Activated gamma-delta T cell treated with Interleukin-2 at 50 U/mL for 16 hours (primary cell): ENCODE results near the gene KRTAP19-3.
"Not testable (repeated sequence)": the region's sequence is repeated elsewhere in the genome, so short reads cannot be mapped to it uniquely, and the experiment has no call there.

Source experiments
- DNase-seq: peaks from one replicate; pipeline ENCODE4 v3.0.0-alpha.2; 2020

The KRTAP19-3 gene

GRCh38 chr21:30491963-30492428 is at the start of gene KRTAP19-3:
Gene KRTAP19-3 (minus strand): TSS chr21:30492013. CDS start chr21:30491957, 56 bp downstream.
- DNase-seq, result no peak

DNA sequence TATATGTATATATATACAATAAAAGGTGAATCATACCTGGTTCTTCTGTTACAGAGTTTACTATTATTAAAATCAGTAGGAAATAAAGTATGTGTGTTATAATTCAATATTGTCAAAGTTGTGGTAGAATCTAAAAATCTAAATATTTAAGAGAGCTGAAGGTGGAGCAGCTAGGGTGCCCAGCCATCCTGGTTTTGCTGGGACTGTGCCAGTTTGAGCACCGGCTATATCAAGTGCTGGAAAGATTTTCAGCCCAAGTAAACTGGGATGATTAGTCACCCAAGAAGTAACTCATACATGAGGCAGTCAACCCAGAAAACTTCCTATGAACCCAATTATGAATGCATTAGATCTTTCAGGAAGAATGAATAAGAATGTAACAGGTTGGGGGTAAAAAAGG is 27.1 kb upstream of the KRTAP19-3 start:
- DNase-seq, result no peak

DNA sequence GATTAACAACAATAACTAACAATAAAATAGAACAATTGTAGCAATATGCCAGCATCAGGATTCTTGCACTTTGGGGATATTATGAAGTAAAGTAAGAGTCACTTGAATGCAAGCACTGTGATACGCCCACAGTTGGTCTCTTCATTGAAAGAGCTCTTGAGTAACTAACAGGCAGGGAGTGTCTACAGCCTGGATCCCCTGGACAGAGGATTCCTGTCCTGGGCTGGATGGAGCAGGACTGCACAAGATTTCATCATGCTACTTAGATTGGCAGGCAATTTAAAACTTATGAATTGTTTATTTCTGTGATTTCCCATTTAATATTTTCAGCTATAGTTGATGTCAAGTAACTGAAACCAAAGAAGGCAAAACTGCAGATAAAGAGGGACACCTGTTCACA is 23.9 kb upstream of the KRTAP19-3 start:
- no peak for DNase-seq

DNA sequence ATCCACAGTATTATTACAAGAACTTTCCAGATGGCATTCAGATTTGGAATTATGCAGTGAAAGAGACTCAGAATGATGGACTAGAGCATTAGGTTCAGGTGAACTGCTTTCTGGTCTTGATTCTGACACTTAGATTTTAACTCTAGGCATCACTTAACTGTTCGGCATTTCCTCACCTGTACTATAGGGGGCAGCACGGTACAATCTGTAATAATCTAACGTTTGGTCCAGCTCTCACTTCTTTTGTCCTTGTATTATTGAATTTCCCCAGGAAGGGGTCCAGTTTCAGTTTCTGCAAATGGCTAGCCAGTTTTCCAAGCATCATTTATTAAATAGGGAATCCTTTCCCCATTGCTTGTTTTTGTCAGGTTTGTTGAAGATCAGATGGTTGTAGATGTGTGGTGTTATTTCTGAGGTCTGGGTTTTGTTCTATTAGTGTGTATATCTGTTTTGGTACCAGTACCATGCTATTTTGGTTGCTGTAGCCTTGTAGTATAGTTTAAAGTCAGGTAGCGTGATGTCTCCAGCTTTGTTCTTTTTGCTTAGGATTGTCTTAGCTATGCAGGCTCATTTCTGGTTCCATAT is 13.9 kb upstream of the KRTAP19-3 start:
- not testable (repeated sequence) for DNase-seq

DNA sequence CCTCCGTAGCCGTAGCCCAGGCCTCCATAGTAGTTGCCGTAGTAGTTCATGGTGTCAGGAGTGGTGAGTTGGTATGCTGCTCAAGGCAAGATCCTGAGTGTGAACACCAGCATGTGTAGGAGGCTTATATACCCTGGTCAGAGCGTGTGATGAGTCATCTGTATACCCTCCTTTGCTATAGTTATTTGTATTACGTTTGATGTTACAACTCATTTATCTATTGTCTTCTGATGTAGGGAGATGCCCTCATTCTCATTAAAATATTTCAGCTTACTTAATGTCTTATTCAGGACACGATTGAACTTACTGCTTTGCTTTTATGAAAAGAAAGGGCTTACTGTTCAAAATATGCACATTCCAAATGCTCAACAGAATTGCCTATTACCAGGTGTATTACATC is 10.2 kb upstream of the KRTAP19-3 start, which contains the start of gene KRTAP19-5:
KRTAP19-5 (minus strand) TSS at position 101 of the 400 bp plus-strand sequence; CDS start at position 50, 51 bp downstream.
- no peak for DNase-seq

GRCh38 chr21:30497065-30497464 is 5.3 kb upstream of the KRTAP19-3 start, which contains the start of gene KRTAP19-4:
Gene KRTAP19-4 (minus strand): TSS chr21:30497165. CDS start chr21:30497110, 55 bp downstream.
- DNase-seq, result no peak

- DNase-seq, result no peak
Measured at GRCh38 chr21:30487336-30487735, 4.5 kb downstream of the KRTAP19-3 start, which contains the start of gene KRTAP19-2. Gene KRTAP19-2 (minus strand): TSS chr21:30487436. CDS start chr21:30487348, 88 bp downstream.

DNA sequence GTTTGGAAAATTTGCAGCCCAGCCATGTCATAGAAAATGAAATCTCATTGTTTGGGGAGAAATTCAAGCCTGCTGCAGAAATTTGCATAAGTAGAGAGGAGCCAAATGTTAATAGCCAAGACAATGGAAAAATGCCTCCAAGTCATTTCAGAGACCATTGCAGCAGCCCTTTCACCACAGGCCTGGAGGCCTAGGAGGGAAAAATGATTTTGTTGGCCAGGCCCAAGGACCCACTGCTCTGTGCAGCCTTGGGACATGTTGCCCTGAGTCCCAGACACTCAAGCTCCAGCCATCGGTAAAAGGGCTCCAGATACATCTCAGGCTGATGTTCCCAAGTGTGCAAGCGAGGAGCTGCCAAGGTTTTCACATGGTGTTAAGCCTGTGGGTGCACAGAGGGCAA is 5.6 kb downstream of the KRTAP19-3 start:
- no peak for DNase-seq

GRCh38 chr21:30482130-30482529 is 9.7 kb downstream of the KRTAP19-3 start:
- DNase-seq, result no peak

- DNase-seq, result no peak
Measured at GRCh38 chr21:30480145-30480544, 11.7 kb downstream of the KRTAP19-3 start, which contains the start of gene KRTAP19-1. Gene KRTAP19-1 (minus strand): TSS chr21:30480367. CDS start chr21:30480317, 50 bp downstream.

DNA sequence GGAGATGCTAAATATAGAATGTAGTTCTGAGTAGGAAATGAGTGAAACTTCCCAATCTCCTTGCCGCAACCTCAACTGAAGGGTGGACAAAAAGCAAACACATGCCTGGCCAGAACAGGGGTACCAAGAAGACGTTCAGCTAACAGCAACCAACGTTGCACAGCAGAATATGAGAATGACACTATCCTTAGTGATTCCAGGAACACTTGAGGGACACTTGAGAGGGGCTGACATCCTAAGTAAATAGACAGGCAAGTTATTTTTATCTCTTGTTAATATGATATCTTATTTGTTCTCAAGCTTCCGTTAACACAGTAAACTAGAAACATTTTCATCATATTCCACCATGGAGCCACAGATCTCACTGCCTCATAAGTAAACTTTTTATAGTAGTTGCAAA is 12.6 kb downstream of the KRTAP19-3 start:
- no peak for DNase-seq

- no peak for DNase-seq
Measured at GRCh38 chr21:30478004-30478403, 13.8 kb downstream of the KRTAP19-3 start.

DNA sequence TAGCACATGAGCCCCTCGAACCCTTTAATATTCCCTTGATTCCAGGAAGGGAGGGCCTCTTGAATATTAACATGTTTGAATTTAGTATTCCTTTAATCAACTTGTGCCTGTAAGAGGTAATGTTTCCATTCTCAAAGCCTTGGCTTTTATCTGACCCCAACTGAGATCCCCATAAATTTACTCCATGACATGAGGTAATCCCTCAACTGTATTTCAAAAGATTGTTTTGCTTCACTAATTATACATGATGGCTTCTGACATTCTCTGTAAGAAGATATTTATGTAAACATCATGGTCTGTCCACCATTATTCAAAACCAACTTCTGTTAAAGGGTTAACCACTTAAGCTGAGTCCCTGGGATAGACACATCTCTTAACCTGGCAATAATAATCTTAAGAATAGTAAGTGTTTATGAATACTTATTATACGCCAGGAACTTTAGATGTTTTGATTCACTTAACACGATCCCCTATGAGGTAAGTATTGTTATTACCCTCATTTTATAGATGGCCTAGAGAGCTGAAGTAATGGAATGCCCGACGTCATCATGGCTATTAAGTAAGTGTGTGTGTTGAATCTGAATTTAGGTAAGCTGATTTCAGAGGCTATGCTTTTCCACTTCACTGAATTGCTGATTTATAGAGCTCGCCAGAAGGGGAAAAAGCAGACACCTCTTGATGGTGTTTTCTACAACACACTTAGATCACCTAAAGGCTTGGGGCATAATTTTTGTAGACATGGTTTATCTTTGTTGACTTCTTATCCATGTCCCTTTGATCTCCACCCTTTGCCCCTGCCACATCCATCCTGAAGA is 22.7 kb downstream of the KRTAP19-3 start:
- DNase-seq, result no peak

DNA sequence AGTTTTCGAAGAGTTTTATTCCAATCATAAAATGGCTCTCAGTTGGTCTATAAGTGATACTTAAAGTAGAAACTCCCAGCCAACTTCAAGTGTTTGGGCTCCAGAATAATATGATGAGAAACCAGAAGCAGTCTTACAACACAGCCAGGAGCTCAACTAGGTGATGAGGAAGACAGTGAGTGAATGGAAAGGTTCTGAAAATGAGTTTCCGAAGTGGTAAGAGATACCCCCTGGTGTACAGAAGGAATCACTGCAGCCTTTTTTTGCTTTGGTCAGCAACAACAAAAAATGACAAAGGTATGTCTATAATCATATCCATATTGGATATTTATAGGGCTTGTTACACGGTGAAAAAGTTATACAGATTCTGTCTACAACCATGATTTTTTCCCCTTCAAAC is 28.1 kb downstream of the KRTAP19-3 start:
- DNase-seq, result no peak

DNA sequence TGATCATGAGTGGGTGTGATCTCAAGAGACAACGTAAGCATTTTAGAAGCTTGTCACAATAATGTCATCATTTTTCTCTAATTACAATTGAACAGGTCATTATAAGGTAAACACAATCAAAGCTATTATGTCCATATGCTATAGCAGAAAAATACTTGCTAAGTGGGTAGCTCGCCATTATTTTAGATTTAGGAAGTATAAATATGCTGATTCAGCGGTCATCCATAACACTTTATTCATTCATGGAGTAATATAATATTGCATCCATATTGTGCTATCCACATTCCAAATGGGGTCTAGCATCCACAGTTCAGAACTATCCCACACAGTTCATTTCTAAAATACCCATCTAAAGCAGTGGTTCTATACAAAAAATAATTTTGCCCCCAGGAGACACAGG is 43.3 kb downstream of the KRTAP19-3 start:
- no peak for DNase-seq

GRCh38 chr21:30447056-30447455 is 44.8 kb downstream of the KRTAP19-3 start:
- DNase-seq, result no peak

GRCh38 chr21:30444204-30444603 is 47.6 kb downstream of the KRTAP19-3 start:
- no peak for DNase-seq

DNA sequence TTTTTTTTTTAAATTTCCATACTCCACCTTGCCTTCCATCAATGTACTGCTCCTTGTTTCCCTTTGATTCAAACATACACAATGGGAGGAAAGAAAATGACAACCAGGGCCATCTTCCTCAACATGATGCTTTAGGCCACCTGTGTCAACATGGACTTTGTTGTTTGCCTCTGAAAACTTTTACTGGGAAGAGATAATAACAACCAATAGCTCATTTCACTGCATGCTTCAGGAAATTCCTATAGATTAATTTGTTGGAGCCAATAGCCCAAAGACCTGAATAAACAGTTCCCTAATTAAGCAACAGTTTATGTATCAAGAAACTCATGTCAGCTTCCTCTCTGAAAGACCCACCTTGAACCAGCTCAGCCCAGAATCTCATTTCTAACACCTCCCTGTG is 48.6 kb downstream of the KRTAP19-3 start:
- DNase-seq, result no peak
